Measurements from ENCODE around the gene SLC47A2.

GRCh38 chr17:19744922-19745757 lies 28.8 kb upstream of the SLC47A2 start:
- peak in 6 of 7 experiments; percentile 67 to 98 (median 90) for TF ChIP-seq CTCF (IDR thresholded peaks at IDR 0.05)
- TF ChIP-seq POLR2A (IDR thresholded peaks at IDR 0.05) = no peak

All from stomach (tissue), 4 donors.